Head of caudate nucleus (tissue), 42 donors: ENCODE results near the gene COMMD3.
"Not testable (repeated sequence)": the region's sequence is repeated elsewhere in the genome, so short reads cannot be mapped to it uniquely, and the experiment has no call there.

ENCODE experiments used
- DNase-seq, 42 donors: peaks; one replicate each; pipeline versions ENCODE4 v3.0.0 to v3.0.0-alpha.2; 2020 to 2021; ENCODE audit warnings: mixed read lengths in 7 of 42
- intact Hi-C: fragments of 100-400 bp; cut with DNase I; formaldehyde crosslinking; loops from one replicate; pipeline ENCODE4 v1.15.0; 2022

COMMD3 gene

DNA sequence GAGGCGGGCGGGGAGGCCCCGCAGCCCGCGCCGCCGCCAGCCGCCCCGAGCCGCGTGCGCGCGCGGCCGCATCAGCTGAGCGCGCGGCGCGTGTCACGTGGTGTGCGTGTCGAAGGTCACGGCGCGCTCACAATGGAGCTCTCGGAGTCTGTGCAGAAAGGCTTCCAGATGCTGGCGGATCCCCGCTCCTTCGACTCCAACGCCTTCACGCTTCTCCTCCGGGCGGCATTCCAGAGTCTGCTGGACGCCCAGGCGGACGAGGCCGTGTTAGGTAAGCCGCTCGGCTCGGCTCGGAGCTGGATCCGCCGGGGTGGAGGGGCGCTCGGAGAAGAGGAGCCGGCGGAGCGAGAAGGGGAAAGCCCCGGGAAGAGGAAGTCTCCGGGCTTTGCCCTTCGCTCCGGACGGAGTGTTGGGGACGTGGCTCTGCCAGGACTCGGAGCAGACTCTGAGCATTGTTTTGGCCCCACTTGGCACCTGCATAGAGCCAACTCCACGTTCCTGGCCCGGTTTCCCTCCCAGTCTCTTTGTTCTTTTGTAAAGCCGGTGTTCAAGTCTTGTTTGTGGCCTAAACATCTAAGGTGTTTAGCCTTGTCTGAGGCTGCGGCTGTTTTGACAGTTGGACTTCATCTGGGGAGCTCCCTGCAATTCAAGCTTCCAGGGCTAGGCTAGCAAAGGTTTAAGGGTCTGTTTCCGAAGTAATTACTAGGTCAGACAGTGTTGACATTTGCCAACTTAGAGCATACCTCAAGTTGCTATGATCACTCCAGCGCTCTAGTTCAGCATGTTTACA, at the start of gene COMMD3:
TSS of gene COMMD3 (plus strand) at position 103 of the 790 bp plus-strand sequence. CDS start at position 133, 30 bp downstream.
- DNase-seq, result peak; percentile 77 to 95 (median 90)
- intact Hi-C loops, result loop anchor here (1.0 to 5.0 kb wide), 2 partner anchors 64 to 87 kb away; no protein-coding TSS in a partner anchor

DNA sequence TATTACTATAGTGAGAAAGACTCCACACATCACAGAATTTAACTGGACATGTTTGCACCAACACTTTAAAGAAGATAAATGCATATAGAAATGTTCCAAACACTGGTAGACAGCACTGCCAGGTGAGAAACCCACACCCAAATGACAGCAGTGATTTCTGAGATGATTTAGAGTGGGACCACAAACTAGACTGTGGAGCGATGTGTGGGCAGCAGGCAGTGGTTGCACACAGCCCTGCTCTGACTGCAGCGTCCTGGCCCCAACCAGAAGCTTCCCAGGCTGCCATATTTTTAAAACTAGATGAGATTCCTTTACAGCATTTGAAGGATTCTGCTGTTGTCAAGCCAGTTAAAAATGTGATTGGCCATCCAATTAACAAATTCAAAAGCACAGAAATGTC, 47.7 kb upstream of the COMMD3 start:
- no peak for DNase-seq
- intact Hi-C loops, result no loop called here

DNA sequence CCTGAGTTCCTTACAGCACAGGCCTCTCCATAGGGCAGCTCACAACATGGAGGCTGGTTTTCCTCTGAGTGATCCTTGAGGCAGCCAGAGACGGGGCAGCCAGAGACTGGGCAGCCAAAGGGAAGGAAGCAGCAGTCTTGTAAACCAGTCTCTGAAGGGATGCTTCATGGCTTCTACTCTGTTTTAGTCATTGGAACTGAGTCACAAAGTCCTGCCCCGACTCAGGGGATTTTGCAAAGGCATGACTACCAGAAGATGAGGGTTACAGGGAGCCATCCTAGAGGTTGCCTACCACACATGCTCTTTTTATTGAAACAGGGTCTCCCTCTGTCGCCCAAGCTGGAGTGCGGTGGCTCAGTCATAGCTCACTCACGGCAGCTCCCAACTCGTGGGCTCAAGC, 44.4 kb upstream of the COMMD3 start:
- no peak for DNase-seq
- intact Hi-C loops, result no loop called here

DNA sequence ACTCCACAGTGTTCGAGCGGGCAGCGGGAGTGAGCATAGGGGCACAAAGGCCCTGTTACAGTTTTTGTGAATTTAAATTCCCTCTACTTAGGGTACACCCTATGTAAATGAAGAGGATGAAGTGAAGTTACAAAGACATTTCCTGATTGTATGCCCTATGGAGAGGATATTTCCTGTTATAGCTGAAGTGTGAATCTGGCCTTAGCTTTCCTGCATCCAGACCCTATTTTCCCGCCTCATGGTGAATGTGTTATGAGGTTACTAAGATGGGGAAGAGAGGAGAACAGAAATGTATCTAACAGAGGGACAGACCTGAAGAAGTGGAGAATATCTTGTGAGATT, 37.8 kb upstream of the COMMD3 start:
- intact Hi-C loops, result no loop called here
- no peak for DNase-seq

DNA sequence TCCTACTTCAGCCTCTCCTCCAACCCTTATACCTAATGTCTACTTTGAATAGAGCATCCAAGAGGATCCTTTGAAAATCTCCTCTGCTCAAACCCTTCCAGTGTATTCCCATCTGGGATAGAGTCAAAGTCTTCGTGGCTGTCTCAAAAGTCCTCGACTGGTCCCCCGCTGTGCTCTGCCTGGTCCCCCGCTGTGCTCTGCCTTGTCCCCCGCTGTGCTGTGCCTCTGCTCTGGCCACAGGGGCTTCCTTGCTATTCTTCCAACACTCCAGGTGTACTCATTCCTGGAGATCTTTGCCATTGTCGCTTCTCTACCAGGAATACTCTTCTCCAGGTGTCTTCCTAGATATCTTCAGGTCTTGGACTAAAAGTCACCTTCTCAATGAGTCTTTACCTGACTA, 36.1 kb upstream of the COMMD3 start:
- intact Hi-C loops, result no loop called here

DNA sequence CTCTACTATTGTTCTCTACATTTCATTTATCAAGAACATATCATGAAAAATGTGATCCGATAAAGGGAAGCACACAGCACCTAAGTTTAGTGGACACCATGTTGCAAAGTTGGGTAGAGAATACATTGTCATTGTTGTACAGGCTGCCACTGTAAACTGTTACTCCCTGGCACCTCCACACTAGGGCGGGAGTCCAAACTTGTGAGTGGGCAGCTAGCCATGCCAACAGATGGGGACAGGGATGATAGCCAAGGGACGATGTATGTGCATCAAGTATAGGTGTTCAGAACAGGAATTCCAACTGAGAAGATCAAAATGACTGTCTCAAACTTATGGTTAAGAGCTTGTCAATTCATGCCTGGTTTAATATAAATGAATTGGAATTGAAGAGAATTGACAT, 31.1 kb upstream of the COMMD3 start:
- DNase-seq, result no peak

More for the DNA sequence above, 36.1 kb upstream of the COMMD3 start:
- no peak for DNase-seq

DNA sequence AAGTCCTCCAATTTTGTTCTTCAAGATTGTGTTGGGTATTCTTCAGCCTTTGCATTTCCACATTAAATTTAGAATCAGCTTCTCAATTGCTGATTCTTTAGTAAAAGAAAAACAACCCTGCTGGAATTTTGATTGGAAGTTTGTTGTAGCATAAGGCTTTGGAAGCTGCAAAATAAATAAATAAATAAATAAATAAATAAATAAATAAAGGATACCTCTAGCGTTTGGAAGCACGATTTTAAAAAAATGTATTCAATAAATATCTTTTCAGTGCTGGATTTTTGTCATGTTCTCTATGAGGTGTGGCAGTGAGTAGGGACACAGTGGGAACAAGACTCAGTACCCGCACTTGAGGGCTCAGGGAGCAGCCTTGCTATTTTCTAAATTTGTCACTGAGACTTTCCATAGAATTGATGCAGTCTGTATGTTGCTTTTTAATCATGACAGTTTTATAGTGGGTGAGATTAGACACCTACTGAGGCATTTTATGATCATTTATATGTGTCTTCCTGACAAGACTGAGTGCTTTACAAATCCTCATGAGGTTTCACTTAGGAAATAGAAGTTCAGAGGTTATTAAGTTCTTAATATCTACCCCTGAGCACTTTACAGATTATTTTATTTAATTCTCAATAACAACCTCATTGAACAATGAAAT, 22.3 kb upstream of the COMMD3 start:
- intact Hi-C loops, result no loop called here
- no peak for DNase-seq

More for the DNA sequence above, 31.1 kb upstream of the COMMD3 start:
- intact Hi-C loops, result no loop called here

DNA sequence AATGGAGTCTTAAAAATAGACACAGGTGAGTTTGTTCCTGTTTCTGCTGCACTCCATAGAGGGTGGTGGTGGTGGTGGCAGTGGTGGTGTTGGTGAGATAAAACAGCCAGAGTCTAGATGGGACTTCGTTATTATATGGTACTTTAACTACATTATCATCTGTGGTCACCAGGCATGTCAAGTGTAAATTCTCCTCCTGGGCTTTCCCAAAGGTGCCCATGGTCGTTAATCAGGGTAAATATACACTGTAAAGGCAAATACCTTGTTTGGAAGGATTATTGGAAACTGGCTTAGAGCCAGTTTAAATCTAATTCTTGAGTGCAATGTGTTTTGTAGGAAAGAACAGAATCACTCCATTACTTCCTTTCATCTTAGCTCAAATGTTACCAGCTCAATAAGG, 21.5 kb upstream of the COMMD3 start:
- DNase-seq, result no peak
- intact Hi-C loops, result no loop called here

DNA sequence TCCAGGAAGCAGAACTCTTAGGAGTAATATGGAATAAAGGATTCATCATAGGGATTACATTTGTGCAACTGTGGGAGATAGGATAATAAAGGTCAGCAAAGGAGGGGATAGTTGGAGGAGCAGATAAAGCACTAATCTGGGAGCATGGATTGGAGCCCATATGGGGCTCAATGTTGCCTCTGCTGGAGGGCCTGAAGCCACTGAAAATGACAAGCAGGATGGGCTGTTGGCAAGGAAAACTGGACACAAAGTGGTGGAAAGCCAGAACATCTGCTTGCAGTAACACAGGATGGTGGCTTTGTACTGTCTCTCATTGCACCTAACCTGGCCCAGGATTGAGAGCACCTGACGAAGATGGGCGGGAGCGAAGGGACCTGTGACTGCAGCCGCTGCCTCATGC, 15.0 kb upstream of the COMMD3 start:
- DNase-seq, result no peak
- intact Hi-C loops, result no loop called here

DNA sequence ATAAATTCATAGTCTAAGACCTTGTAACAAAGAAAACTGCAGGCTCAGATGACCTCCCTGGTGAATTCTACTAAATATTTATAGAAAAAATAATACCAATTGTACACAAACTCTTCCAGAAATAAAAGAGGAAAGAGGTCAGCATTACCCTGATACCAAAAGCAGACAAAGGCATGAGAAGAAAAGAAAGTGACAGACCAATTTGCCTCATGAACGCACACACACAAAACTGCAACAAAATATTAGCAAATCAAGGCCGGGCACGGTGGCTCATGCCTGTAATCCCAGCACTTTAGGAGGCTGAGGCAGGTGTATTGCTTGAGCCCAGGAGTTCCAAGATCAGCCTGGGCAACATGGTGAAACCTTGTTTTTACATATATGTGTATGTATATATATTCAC, 12.7 kb upstream of the COMMD3 start:
- intact Hi-C loops, result no loop called here
- DNase-seq, result no peak

DNA sequence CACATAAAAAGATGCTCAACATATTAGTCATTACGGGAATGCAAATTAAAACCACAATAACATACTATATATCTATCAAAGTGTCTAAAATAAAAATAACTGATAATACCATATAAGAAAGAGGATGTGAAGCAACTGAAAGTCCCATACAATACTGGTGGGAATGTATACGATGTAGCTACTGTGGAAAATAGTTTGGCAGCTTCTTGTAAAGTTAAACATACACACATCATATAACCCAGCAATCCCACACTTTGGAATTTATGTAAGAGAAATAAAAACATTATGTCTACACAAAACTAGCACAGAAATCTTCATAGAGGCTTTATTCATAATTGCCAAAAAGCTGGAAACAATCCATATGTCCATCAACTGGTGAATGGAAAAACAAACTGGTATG, 10.5 kb upstream of the COMMD3 start:
- intact Hi-C loops, result no loop called here
- no peak for DNase-seq

DNA sequence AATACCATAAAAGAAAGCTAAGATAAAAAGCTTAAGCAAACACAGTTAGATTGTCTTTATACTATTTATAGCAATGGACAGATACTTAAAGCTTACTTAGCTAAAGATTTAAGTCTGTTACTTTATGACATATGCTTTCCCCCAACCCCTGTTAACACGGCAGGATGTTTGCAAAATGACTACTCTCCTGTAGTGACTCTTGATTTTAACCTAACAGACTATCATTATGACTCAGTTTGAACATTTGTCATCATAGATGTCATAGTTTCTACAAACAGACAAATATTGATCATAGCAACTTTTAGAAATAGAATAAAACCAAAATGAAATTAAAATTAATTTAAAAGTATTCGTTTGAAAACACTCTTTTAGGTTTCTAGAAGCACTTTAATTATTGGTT, 7.8 kb upstream of the COMMD3 start:
- no peak for DNase-seq
- intact Hi-C loops, result no loop called here

DNA sequence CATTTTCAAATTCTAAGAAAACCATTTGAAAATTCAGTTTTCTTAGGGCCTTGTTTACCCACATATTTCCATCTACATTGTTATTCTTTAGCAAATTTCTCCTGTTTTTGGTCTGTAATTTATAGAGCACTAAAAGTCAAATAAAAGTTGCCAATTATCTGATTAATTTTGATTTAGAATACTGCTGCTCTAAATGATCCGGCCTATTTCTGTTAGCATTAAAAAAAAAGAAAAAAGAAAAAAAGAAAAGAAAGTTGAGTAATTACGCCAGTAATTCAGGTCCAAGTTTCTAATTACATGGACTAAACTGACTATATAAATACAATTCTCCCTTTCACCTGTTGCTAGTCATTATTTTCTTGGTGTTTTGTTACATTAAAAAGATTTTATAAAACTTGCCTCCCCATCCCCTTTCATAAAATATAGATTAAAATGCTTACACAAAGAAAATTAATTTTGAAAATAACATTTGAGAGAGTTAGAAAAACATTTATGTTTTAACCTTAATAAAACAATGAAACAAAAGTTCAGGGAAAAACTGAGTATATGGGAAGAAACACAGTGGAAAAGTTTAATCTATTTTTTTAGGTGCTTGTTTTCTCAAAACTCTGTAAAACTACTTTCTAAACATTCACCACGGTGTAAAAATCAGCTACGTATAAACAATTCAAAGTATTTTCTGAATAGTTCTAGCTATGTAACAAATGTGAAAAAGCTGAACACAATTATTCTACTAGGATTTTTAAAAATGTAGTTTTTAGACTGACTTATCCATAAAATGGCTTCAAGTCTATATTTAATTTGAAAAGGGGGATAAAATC, 6.8 kb upstream of the COMMD3 start:
- DNase-seq, result no peak
- intact Hi-C loops, result no loop called here

DNA sequence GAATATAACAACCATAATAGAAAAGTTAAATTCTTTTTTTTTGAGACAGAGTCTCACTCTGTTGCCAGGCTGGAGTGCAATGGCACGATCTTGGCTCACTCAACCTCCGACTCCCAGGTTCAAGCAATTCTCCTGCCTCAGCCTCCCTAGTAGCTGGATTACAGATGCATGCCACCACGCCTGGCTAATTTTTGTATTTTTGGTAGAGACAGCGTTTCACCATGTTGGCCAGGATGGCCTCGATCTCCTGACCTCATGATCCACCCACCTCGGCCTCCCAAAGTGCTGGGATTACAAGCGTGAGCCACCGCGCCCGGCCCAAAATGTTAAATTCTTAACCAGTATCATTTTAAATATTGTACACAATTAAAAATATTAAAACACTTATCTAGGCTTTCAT, 6.2 kb upstream of the COMMD3 start:
- intact Hi-C loops, DNase-seq: not testable (repeated sequence)

DNA sequence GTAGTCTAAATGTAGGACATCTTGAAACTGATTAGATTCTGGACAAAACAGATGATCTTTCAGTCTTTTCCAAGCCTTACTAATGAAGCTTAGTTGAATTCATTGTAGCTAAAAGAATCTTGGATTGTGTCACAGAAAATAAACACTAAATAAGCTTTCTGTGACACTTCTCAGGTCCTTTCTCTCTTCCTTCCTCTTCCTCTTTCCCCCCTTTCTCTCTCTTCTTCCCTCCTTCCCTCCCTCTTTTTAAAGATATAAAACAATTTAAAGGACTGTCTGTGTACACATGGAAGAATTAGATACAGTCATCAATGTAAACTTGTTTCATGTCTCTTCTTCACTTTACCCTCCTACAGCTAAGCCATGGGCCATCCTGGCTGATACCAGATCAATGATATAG, 5.3 kb upstream of the COMMD3 start:
- intact Hi-C loops, result no loop called here
- no peak for DNase-seq

DNA sequence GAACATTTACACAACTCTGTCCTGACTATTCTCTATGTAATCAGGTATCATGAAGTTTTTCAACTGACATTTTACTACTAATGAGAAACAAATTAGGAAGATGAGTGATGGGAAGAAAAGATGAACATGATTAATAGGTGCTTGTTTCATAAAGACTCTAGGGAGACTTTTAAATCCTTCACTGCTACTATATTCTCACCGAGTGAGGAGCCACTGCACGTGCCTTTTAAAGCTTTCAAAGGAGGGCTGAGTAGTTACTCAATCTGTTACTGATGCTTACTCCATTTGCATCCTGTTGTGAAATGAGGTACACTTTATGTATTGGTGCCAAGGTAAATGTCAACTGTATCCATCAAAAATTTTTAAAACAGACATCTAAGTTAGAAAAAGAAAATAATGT, 1.3 kb upstream of the COMMD3 start:
- intact Hi-C loops, result loop anchor here (5.0 kb wide), 1 partner anchor 63 kb away; no protein-coding TSS in a partner anchor
- no peak for DNase-seq

DNA sequence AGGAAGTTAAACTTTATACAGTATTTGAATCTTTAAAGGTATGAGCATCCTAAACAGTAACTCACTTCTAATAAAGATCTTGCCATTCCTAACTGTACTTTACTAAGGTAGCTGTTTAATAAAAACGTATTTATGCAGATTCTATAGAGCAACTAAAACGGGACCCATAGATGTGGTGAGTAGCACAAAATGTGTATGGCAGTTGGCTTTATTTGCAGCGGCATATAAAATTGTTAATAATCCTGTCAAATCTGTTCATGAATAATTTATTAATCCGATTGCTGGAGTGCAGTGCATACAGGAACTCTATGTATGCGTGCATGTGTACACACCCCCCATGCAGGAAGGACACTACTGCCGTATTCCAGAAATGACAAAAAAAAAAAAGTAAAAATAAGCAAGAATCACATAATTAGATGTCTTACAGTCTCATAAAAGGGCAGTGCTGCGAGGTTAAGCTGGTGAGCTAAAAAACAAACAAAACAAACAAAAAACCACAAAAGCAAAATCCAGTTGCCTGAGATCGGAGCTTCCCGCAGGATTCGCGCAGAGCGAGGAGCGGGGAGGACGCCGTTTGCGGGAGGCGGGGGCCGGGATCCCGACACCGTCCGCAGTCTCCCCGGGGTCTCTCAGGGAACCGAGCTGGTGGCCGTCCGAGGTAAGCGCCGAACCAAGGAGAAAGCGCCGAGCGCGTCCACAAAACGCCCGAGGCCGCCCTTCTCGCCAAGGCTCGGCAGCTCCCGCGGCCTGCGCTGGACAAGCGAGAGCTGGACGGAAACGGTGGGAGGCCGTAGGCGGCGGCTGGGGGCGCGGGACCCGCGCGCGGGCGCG, 518 bp upstream of the COMMD3 start:
- DNase-seq, result peak in 3 of 42 donors; percentile 10 to 17 (median 13)
- intact Hi-C loops, result loop anchor here (1.0 to 5.0 kb wide), 2 partner anchors 63 to 86 kb away; no protein-coding TSS in a partner anchor

DNA sequence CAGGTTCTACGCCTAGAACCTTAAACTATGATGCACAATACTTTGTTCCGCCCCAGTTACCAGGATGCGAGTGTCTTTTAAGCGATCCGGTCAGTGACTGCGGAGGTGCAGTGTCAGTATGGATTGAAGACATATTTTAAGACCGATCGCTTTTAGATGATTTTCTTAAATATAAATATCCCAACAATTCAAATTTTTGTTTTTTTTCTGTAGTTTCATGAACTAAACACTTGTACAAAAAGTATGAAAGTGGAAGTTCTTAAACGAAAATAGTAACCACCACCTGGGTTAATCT, 835 bp downstream of the COMMD3 start:
- peak in 2 of 42 donors; percentile 28 to 29 for DNase-seq
- intact Hi-C loops, result loop anchor here (5.0 kb wide), 1 partner anchor 65 kb away; no protein-coding TSS in a partner anchor
